GM12872 (cell line): Measurements from ENCODE around the gene C12orf50.

Source experiments
- CTCF ChIP-seq: IDR thresholded peaks from 3 replicates; pipeline ENCODE4 v1.5.1; 2011; ENCODE audit warnings: low read depth, mild to moderate bottlenecking, low read length, moderate library complexity; ENCODE audit not compliant: insufficient read depth

Gene C12orf50

GRCh38 chr12:88029093-88029665 lies at the start of gene C12orf50:
Gene C12orf50, minus strand, starts transcription at chr12:88029401. Its CDS starts 2,439 bp downstream, at chr12:88026962.
- no peak for TF ChIP-seq CTCF

- no peak for TF ChIP-seq CTCF
Measured at GRCh38 chr12:88067301-88067700, 38.1 kb upstream of the C12orf50 start.

GRCh38 chr12:88063375-88063774 lies 34.2 kb upstream of the C12orf50 start:
- no peak for TF ChIP-seq CTCF

- TF ChIP-seq CTCF = no peak
Measured at GRCh38 chr12:88062474-88062873, 33.3 kb upstream of the C12orf50 start.

- no peak for TF ChIP-seq CTCF
Measured at GRCh38 chr12:88058719-88059077, 29.5 kb upstream of the C12orf50 start.

- no peak for TF ChIP-seq CTCF
Measured at GRCh38 chr12:88057994-88058718, 29.0 kb upstream of the C12orf50 start.

- TF ChIP-seq CTCF = no peak
Measured at GRCh38 chr12:88056571-88056970, 27.4 kb upstream of the C12orf50 start.
